RWPE1 (cell line): ENCODE data around the gene CACNA1S.

Experiments used
- CTCF ChIA-PET: fragments of 350-600 bp; sonication (Branson Sonifier 250); formaldehyde crosslinking; extraction: SDS; loops from one replicate; lab custom pipeline; 2021; lab: Yijun Ruan, JAX
- POLR2A ChIA-PET: fragments of 400-600 bp; formaldehyde crosslinking; extraction: SDS; loops from one replicate; lab custom pipeline; 2020; ENCODE audit warnings: antibody characterized with exemption; ENCODE audit not compliant: low non-redundant PET; lab: Yijun Ruan, JAX
- DNase-seq: peaks from one replicate; pipeline ENCODE4 v3.0.0; 2012; ENCODE audit warnings: low spot score
- H3K27ac ChIP-seq: fragments of 450-650 bp; 2 replicates; pipeline ENCODE4 v1.5.1; 2017
- TF ChIP-seq, protein P1 (sequence below): fragments of 450-650 bp; conservative IDR thresholded peaks from 2 replicates; pipeline ENCODE4 v1.5.1; 2017; ENCODE audit warnings: low read depth, mild to moderate bottlenecking

CACNA1S gene

DNA sequence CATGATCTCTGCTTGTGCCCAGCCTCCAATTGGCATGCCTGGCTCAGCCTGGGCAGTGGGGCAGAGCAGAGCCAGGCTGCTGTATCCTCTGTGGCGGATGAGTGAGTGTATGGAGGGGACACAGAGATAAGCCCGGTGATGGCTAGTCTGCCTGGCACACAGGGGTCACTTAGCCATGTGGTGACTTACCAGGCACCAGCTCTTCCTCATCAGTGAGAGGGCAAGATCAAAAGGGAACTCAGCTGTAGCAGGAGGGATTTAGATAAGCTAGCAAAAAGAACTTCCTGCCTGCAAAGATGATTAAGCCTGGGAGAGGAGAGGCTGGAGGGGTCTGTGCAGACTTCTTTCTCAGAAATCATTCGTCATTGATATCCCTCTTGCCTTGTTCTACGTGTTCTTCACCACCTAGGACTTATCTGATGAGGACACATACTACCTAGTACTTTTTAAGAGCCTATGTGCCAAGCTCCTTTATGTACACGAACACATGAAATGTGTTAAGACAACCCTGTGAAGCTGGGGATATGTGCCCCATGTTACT lies 96.6 kb downstream of the CACNA1S start:
- TF ChIP-seq, protein P1, sequence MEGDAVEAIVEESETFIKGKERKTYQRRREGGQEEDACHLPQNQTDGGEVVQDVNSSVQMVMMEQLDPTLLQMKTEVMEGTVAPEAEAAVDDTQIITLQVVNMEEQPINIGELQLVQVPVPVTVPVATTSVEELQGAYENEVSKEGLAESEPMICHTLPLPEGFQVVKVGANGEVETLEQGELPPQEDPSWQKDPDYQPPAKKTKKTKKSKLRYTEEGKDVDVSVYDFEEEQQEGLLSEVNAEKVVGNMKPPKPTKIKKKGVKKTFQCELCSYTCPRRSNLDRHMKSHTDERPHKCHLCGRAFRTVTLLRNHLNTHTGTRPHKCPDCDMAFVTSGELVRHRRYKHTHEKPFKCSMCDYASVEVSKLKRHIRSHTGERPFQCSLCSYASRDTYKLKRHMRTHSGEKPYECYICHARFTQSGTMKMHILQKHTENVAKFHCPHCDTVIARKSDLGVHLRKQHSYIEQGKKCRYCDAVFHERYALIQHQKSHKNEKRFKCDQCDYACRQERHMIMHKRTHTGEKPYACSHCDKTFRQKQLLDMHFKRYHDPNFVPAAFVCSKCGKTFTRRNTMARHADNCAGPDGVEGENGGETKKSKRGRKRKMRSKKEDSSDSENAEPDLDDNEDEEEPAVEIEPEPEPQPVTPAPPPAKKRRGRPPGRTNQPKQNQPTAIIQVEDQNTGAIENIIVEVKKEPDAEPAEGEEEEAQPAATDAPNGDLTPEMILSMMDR, result no peak
- CTCF ChIA-PET, result interaction anchor here (0.7 to 1.4 kb wide), 4 partner anchors 27 to 84 kb away, joined by 3 to 10 read pairs (median 6); no protein-coding TSS in a partner anchor
- DNase-seq, result no peak
- POLR2A ChIA-PET, result no interaction called here
- H3K27ac ChIP-seq, result no peak overlapping the region

DNA sequence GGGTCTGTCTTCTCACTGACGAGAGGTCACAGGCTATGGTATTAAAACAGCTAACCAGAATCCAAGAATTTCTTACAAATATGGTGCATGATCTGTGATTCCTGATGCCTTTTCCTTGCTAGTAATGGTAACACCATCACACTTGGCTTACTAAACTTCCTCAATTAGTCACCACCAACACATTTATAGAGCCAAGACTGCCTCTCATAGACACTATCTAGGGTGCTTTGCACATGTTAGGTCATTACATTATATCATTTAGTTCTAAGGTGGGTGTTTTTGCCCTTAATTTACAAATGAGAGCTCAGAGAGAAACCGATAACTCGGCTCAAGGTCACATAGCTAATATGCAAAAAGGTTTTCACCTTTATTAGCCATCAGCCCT lies 97.4 kb downstream of the CACNA1S start:
- POLR2A ChIA-PET, result no interaction called here
- no peak for DNase-seq
- no peak overlapping the region for H3K27ac ChIP-seq
- CTCF ChIA-PET, result interaction anchor here (1.0 to 1.5 kb wide), 3 partner anchors 28 to 84 kb away, joined by 3 to 5 read pairs (median 5); no protein-coding TSS in a partner anchor
- TF ChIP-seq, protein P1, result no peak

- ChIA-PET CTCF (interaction anchor here (0.6 to 1.5 kb wide), 3 partner anchors 28 to 433 kb away, joined by 3 to 5 read pairs (median 3); no protein-coding TSS in a partner anchor), POLR2A (no interaction called here)
- no peak for DNase-seq
- TF ChIP-seq, protein P1, result no peak
- no peak overlapping the region for H3K27ac ChIP-seq
These were observed 98.0 kb downstream of the CACNA1S start for GRCh38 chr1:201013991-201014815.

GRCh38 chr1:201013031-201013485 lies 99.2 kb downstream of the CACNA1S start:
- TF ChIP-seq, protein P1, result no peak
- DNase-seq, result no peak
- no peak overlapping the region for H3K27ac ChIP-seq
- POLR2A ChIA-PET, result no interaction called here
- CTCF ChIA-PET, result interaction anchor here (0.6 kb wide), 1 partner anchor 731 kb away, joined by 3 read pairs; no protein-coding TSS in a partner anchor

- no peak for DNase-seq
- ChIA-PET POLR2A (no interaction called here), CTCF (no interaction called here)
- H3K27ac ChIP-seq, result no peak overlapping the region
- TF ChIP-seq, protein P1, result no peak
These were observed 100.6 kb downstream of the CACNA1S start for GRCh38 chr1:201011616-201012015.

- TF ChIP-seq, protein P1, result no peak
These were observed 102.1 kb downstream of the CACNA1S start for GRCh38 chr1:201009962-201010645.

More at GRCh38 chr1:201009962-201010645, 102.1 kb downstream of the CACNA1S start:
- POLR2A ChIA-PET, result no interaction called here
- DNase-seq, result no peak
- CTCF ChIA-PET, result interaction anchor here (0.5 to 1.4 kb wide), 2 partner anchors 15 to 191 kb away, joined by 4 read pairs; no protein-coding TSS in a partner anchor
- no peak overlapping the region for H3K27ac ChIP-seq
